ENCODE data around the gene GPR137B. TPM values are rescaled to one million over a fixed set of nuclear protein-coding genes. Genes with fewer than 3 reads are reported as not detected.
A peak's percentile ranks its signal among the peaks of the same experiment; 100 is the strongest.
"Not testable (repeated sequence)": the region's sequence is repeated elsewhere in the genome, so short reads cannot be mapped to it uniquely, and the experiment has no call there.

Gene GPR137B, protein sequence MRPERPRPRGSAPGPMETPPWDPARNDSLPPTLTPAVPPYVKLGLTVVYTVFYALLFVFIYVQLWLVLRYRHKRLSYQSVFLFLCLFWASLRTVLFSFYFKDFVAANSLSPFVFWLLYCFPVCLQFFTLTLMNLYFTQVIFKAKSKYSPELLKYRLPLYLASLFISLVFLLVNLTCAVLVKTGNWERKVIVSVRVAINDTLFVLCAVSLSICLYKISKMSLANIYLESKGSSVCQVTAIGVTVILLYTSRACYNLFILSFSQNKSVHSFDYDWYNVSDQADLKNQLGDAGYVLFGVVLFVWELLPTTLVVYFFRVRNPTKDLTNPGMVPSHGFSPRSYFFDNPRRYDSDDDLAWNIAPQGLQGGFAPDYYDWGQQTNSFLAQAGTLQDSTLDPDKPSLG
- 24.1 TPM for total RNA-seq (ENCODE audit: insufficient read depth, low replicate concordance)

DNA sequence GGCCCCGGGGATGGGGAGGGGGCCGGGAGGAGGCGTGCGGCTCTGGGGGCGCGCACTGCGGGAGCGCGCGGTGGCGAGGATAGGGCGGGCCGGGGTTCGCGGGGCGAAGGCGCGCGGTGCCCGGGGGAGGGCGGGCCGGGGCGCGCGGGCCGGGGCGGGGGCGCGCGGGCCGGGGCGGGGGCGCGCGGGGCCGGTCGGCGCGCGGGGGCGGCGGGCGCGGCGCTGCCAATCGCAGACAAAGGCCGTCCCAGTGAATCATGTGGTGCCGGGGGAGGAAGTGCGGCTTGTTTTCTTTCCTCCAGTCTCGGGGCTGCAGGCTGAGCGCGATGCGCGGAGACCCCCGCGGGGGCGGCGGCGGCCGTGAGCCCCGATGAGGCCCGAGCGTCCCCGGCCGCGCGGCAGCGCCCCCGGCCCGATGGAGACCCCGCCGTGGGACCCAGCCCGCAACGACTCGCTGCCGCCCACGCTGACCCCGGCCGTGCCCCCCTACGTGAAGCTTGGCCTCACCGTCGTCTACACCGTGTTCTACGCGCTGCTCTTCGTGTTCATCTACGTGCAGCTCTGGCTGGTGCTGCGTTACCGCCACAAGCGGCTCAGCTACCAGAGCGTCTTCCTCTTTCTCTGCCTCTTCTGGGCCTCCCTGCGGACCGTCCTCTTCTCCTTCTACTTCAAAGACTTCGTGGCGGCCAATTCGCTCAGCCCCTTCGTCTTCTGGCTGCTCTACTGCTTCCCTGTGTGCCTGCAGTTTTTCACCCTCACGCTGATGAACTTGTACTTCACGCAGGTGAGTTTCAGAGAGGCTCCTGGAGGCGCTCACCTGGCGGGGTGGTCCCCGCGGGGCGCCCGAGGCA lies at the start of gene GPR137B:
GPR137B (plus strand) TSS at position 287 of the 851 bp plus-strand sequence; CDS start at position 371, 84 bp downstream.
- DNase-seq (ENCODE audit: low spot score), result peak; percentile 68

DNA sequence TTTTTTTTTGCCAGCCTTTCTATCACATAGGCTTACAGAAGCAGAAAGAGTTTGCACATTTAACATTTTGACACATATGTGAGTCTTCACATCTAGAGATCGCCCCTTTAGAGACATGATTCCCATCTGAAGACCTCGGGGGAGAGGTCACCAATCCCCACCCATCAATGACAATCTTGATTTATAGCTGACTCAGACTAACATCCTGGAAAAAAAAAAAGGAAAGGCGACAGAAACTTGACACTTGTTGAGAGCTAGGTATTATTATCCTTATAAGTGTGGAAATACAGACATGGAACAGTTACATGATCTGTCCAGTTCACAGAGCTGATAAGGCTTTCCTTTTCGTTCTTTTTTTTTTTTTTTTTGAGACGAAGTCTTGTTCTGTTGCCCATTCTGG lies 49.4 kb upstream of the GPR137B start:
- DNase-seq (ENCODE audit: low spot score), result no peak

DNA sequence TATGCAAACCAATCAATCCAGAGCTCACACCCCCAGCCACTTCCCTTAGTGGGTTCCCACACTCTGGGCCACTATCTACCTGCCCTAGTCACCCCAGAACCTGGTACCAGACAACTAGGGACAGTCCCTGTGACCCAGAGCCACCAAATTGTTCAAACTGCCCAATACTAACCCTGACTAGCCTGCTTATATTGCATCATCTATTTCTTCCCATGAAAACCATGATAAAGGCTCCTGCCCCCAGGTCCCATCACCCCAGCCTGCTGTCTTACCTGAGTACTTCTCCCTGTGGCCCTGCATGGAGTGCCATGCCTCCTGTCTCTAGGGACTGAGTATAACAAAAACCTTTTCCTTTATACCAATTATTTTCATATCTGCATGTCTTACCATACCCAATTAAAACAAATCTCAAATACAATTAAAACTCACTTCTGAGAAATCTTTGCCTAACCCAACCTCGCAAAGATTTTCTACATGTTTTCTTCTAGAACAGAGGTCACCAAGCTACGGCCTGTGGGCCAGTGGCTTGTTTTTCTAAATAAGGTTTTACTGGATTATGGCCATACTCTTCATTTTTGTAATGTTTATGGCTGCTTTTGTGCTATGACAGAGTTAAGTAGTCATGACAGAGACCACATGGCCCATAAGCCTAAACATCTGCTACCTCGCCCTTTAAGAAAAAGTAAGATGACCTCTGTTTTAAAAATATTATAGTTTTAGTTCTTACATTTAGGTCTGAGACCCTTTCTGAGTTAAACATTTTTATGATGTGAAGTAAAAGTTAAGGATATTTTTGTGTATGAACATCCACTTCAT lies 46.4 kb upstream of the GPR137B start:
- DNase-seq (ENCODE audit: low spot score), result peak; percentile 65

DNA sequence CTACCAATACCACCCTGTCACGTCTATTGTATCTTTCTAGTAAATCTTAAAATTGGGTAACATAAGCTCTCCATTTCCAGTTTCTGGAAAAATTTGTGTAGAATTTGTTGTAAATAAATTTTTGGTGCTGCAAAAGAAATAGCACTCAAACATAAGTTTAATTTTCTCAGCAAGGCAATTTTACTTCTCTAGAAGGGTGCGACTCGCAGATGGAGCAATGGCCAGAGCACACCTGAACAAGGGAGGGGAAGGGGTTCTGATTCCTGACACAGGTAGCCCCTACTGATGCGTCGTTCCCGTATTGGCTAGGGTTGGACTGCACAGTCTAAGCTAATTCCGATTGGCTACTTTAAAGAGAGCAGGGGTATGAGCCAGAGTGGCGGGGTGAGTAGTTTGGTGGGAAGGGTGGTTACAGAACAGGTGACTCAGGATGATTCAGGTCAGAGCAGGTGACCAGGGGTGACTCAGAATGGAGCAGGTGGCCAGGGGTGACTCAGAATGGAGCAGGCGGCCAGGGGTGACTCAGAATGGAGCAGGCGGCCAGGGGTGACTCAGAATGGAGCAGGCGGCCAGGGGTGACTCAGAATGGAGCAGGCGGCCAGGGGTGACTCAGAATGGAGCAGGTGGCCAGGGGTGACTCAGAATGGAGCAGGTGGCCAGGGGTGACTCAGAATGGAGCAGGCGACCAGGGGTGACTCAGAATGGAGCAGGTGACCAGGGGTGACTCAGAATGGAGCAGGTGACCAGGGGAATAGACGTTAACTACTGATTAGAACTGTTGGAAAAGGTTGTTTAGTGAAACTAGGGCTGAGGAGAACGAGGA lies 45.5 kb upstream of the GPR137B start:
- DNase-seq (ENCODE audit: low spot score), result not testable (repeated sequence)

DNA sequence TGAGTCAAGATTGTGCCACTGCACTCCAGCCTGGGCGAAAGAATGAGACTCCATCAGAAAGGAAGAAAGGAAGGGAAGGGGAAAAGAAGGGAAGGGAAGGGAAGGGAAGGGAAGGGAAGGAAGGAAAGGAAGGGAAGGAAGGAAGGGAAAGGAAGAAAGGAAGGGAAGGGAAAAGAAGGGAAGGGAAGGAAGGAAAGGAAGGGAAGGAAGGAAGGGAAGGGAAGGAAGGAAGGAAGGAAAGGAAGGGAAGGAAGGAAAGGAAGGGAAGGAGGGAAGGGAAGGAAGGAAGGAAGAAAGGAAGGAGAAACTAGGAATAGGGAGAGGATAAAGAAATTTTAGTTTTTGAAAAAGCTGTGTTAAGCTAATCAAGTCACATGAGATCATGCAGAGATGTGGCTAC lies 44.1 kb upstream of the GPR137B start:
- no peak for DNase-seq (ENCODE audit: low spot score)

DNA sequence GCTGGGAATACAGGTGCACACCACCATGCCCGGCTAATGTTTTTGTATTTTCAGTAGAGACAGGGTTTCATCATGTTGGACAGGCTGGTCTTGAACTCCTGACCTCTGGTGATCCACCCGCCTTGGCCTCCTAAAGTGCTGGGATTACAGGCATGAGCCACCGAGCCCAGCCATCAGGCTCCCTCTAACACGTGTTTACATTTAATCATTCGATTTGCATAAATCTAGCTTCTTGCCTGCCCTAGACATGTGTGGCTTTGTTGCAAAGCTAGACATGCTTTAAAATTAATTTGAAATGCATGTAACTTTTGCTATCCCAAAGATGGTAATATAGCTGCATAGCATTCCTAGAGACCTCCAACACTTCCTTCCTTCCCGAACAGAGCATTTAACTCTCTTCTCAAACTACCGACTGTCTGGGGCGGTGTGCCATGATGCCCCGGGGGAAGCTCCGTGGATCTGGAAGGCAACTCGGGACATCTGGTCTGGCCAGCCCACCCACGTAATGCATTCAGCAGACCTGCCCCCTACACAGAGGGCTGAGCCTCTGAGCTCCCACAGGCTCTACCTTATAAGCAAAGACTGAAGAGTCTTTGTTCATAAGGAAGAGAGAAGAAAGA lies 42.9 kb upstream of the GPR137B start:
- peak; percentile 44 for DNase-seq (ENCODE audit: low spot score)

DNA sequence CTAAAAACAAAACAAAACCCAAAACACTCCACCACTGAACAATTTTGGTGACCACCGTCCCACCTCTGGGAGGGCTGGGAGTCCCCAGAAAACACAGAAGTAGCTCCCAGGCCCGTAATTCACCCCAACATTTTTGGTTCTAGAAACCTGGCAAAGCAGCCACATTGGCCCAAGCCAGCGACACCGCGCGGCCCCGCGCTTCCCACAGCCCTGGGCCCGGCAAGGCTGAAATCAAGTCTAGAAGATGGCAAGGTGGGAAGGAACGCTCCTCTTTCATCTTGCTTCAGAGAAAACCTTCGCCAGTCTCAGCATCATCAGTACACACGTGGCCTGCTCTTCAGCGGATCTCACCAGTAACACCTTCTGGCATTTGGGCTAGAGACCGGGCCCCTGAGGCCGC lies 41.5 kb upstream of the GPR137B start:
- no peak for DNase-seq (ENCODE audit: low spot score)

DNA sequence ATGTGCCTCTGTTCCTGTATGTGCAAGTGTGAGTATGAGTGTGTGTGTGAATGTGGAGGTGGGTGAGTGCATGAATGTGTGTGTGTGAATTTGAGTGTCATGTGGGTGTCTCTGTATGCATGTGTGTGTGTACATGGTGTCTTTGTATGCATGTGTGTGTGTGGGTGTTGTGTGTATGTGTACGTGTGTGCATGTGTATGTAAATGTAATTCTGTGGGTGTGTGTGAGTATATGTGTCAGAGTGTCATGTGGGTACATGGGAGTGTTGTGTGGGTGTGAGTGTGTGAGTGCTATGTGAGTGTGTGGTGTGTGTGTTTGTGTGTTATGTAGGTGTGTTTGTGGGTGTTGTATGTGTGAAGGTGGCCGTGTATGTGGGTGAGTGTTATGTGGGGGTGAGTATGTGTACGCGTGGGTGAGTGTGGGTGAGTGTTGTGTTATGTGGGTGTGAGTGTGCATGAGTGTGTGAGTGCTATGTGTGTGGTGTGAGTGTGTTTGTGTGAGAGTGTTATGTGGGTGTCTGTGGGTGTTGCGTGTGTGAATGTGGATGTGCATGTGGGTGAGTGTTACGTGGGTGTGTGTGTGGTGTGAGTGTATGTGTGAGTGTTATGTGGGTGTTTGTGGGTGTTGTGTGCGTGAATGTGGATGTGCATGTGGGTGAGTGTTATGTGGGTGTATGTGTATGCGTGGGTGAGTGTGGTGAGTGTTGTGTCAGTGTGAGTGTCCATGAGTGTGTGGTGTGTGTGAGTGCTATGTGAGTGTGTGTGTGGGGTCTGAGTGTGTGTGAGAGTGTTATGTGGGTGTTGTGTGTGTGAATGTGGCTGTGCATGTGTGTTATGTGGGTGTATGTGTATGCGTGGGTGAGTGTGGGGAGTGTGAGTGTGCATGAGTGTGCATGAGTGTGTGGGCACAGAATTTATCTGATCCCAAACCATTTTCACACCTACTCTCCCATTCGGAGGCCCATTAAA lies 40.8 kb upstream of the GPR137B start:
- DNase-seq (ENCODE audit: low spot score), result no peak

DNA sequence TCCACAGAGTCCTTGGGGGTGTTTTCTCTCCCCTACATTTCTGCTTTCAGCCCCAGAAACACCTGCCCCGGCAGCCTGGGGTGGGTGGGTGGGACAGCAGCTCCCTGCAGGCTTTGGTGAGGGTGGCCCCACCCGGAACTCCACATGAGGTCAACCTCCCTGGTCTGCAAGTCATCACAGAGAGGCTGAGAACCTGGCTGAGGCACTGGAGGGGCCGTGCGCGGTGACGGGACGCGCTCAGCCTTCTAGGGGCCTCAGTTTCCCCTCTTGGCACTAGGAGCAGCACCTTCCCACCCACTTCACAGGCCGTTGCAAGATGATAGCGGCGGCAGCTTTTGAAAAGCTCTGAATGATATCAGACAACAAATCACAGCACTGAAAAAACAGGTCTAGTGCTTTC lies 39.7 kb upstream of the GPR137B start:
- DNase-seq (ENCODE audit: low spot score), result no peak

DNA sequence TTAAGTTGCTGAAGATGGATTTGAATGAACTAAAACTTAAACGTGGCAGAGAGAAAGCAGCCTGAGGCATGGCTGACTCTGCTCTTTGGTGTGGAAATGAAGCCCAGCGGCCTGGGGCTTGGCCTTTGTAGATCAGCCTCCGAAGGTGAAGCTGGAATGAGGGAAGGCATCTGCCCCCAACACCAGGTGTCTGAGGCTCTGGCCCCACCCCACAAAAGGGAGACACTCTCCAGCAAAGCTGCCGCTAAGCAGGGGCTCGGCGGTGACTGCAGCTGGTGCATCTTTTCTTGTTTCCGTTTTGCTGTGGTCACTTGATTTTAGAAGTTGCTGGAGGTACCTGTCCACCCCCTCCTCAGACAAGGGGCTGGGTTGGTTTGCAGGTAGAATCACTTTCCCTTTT lies 39.3 kb upstream of the GPR137B start:
- no peak for DNase-seq (ENCODE audit: low spot score)

DNA sequence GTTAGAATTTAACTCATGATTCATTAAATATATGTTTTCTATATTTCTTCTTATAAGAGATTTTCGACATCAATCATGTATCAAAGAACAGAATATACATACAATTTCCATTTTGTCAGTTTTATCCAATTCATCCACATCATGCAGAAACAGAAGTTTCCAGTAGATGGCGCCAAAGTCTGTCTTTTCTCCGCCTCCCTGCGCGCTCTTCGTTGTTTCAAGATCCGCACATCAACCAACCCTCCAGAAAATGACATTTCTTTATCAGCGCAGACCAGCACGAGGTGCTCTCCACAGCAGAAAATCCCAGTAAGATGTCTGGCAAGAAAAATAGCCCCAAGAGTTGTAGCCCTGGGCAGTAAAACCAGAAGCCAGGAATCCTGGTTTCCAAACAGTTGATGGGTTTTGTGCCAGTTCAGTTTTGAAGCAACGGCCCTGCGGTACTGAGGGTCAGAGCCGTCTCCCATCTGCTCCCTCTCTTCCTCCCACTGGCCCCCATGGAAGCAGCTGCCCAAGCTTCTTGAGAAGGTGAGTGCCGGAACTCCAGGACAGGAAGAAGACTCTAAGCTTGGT lies 38.6 kb upstream of the GPR137B start:
- peak; percentile 75 for DNase-seq (ENCODE audit: low spot score)

DNA sequence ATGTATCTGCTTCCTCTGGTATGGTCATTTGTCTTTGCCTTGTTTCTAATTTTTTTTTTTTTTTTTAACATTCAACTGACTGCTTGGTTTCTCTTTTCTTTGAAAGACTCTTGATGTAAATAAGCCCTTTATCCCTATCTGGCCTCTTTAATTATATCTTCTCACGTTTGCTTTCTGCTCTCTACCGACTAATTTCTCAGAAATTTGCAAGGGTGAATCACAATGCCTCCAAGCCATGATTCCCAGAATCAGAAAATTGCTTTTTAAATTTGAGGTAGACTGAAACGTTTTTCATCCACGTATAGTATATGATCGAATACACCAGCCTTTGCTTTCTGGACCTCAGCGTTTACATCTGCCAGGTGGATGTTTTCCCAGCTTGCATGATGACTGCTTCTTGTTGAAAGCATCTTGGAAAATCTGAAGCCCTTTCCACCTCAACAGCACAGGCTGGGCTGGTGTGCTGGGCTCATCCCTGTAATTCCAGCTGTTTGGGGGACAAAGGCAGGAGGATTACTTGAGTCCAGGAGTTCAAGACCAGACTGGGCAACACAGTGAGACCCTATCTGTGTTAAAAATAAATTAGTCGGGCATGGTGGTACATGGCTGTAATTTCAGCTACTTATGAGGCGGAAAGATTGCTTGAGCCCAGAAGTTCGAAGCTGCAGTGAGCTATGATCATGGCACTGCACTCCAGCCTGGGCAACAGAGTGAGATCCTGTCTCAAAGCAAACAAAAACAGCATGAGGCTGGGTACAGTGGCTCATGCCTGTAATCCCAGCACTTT lies 35.0 kb upstream of the GPR137B start:
- DNase-seq (ENCODE audit: low spot score), result no peak

DNA sequence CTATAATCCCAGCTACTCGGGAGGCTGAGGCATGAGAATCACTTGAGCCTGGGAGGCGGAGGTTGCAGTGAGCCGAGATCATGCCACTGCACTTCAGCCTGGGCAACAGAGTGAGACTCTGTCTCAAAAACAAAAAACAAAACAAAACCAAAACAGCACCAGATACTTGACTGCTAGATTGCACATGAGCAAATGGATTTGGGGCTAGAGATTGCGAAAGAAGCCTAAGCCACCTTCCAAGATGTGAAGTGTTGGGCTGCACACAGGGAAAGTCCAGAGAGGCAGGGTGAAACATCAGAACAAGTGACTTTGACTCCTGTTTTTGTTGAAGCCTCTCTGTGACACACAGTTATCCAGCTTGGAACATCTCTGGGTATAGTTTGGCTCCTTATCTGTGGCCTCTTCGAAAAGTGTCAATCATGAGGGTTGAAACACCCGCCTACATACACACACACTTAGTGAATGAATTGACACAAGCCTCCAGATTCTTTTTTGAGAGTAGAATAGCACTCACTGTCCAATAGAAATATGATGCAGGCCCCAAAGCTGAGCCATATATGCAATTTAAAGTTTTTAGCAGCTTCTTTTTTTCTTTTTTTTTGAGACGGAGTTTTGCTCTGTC lies 34.2 kb upstream of the GPR137B start:
- DNase-seq (ENCODE audit: low spot score), result no peak

DNA sequence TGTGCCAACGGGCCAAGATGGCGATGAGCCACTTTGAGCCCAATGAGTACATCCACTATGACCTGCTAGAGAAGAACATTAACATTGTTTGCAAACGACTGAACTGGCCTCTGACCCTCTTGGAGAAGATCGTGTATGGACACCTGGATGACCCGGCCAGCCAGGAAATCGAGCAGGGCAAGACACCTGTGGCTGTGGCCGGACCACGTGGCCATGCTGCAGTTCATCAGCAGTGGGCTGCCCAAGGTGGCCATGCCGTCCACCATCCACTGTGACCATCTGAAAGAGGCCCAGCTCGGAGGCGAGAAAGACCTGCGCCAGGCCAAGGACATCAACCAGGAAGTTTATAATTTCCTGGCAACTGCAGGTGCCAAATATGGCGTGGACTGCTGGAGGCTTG lies 32.2 kb upstream of the GPR137B start:
- DNase-seq (ENCODE audit: low spot score), result no peak

DNA sequence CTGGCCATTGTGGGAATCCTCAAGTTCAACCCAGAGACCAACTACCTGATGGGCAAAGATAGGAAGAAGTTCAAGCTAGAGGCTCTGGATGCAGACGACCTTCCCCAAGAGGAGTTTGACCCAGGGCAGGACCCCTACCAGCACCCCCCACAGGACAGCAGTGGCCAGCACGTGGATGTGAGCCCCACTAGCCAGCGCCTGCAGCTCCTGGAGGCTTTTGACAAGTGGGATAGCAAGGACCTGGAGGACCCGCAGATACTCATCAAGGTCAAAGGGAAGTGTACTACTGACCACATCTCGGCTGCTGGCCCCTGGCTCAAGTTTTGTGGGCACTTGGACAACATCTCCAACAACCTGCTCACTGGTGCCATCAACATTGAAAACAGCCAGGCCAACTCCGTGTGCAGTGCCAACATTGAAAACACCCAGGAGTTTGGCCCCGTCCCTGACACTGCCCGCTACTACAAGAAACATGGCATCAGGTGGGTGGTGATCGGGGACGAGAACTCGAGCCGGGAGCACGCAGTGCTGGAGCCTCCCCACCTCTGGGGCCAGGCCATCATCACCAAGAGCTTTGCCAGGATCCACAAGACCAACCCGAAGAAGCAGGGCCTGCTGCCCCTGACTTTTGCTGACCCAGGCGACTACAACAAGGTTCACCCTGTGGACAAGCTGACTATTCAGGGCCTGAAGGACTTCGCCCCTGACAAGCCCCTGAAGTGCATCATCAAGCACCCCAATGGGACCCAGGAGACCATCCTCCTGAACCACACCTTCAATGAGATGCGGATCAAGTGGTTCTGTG lies 30.6 kb upstream of the GPR137B start:
- no peak for DNase-seq (ENCODE audit: low spot score)

DNA sequence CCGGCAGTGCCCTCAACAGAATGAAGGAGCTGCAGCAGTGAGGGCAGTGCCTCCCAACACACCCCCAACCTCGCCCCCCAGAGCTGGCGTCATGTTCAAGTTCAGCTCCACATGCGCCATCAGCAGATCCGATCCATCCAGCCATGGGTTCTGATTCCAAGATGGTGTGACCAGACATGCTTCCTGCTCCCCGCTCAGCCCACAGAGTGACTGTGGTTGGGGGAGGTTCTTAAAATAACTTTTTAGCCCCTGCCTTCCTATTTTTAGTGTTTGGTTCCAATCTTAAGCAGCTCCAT lies 30.1 kb upstream of the GPR137B start:
- DNase-seq (ENCODE audit: low spot score), result no peak

All from umbilical cord (tissue), 2 donors.